Esophagus squamous epithelium (tissue), 5 donors: ENCODE measurements around the gene INVS. TPM values are rescaled to one million over a fixed set of nuclear protein-coding genes. Genes with fewer than 3 reads are reported as not detected.
"Not testable (repeated sequence)": the region's sequence is repeated elsewhere in the genome, so short reads cannot be mapped to it uniquely, and the experiment has no call there.

Experiments used
- DNase-seq: peaks from one replicate; lab custom pipeline; 2025; lab: John Stamatoyannopoulos, UW
- H3K27ac ChIP-seq, 4 donors: fragments of 200-600 bp; sonication (generic); one replicate each; pipeline ENCODE4 v1.5.1; 2016 to 2019; ENCODE audit warnings: mild to moderate bottlenecking in 1 of 4
- H3K27me3 ChIP-seq, 4 donors: fragments of 200-600 bp; sonication (generic); 1 replicate in 3 of 4; 2 replicates in 1 of 4; pipeline versions ENCODE4 v1.5.1 to v1.6.0; 2017 to 2021; ENCODE audit warnings: antibody characterized with exemption in 1 of 4
- H3K36me3 ChIP-seq, 3 donors: fragments of 200-600 bp; sonication (generic); one replicate each; pipeline ENCODE4 v1.5.1; 2016 to 2019
- H3K4me1 ChIP-seq, 3 donors: fragments of 200-600 bp; sonication (generic); one replicate each; pipeline ENCODE4 v1.5.1; 2017 to 2019
- H3K4me3 ChIP-seq, 4 donors: fragments of 200-600 bp; sonication (generic); 1 replicate in 3 of 4; 2 replicates in 1 of 4; pipeline ENCODE4 v1.5.1; 2016 to 2019; ENCODE audit warnings: mild to moderate bottlenecking in 2 of 4, moderate library complexity in 1 of 4
- H3K9me3 ChIP-seq, 3 donors: fragments of 200-600 bp; sonication (generic); one replicate each; pipeline ENCODE4 v1.5.1; 2016 to 2019
- POLR2A ChIP-seq, 4 donors: fragments of 450-650 bp; IDR thresholded peaks; one replicate each; pipeline ENCODE4 v1.6.1; 2017; ENCODE audit warnings: antibody characterized with exemption in 4 of 4, mild to moderate bottlenecking in 4 of 4, moderate library complexity in 3 of 4
- WGBS, 2 donors: methylation state at CpG; one replicate each; pipeline ENCODE4 v1.1.5; 2018; 5-methylcytosine and 5-hydroxymethylcytosine counted together
- intact Hi-C: fragments of 100-400 bp; cut with DNase I; formaldehyde crosslinking; loops from one replicate; pipeline ENCODE4 v1.15.0; 2022
- total RNA-seq, 4 donors: library from RNA; depleted of rRNA; stranded (reverse); fragments of >200 nt; gene quantifications; one replicate each; pipeline ENCODE4 v1.1.0, GENCODE V29; 2016
- TF ChIP-seq, protein P1 (sequence below), 6 experiments: fragments of 450-650 bp in 4 of 6; fragments of 200-600 bp in 2 of 6; sonication (generic) in 2 of 6; IDR thresholded peaks; one replicate each; pipeline ENCODE4 v1.5.1; 2016 to 2019; ENCODE audit warnings: antibody characterized with exemption in 6 of 6, mild to moderate bottlenecking in 4 of 6, moderate library complexity in 4 of 6
- donor health status: DM: yes; HTN: yes; CAD: no.

The INVS gene
- total RNA-seq, 4 donors from 2014 or later = 8.9 to 24.4 (median 13.3) TPM

DNA sequence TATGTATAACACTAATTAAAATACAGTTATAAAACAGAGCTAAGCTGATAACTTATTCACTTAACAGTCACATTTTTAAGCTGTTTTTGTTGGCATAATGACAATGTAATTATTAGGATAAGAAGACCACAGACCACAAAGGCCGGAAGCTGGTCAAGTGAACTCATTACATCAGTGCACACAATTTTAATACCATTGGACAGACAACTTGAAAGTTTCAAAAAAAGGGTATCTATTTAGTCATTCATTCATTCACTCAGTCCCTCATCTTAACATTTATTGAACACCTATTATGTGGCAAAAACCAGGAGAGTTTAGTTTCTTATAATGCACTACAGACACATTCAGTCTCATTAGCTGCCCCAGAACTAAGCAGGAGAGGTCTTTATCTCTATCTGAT, 11.8 kb upstream of the INVS start:
- H3K27me3 ChIP-seq = no peaks in the 10 kb centered on the region
- WGBS, 2 donors = 56 to 75% methylated on average over 1 of the region's 1 CpG
- H3K4me3 ChIP-seq = no peak overlapping the region
- no peak for TF ChIP-seq POLR2A (IDR thresholded peaks at IDR 0.05)
- TF ChIP-seq, protein P1, sequence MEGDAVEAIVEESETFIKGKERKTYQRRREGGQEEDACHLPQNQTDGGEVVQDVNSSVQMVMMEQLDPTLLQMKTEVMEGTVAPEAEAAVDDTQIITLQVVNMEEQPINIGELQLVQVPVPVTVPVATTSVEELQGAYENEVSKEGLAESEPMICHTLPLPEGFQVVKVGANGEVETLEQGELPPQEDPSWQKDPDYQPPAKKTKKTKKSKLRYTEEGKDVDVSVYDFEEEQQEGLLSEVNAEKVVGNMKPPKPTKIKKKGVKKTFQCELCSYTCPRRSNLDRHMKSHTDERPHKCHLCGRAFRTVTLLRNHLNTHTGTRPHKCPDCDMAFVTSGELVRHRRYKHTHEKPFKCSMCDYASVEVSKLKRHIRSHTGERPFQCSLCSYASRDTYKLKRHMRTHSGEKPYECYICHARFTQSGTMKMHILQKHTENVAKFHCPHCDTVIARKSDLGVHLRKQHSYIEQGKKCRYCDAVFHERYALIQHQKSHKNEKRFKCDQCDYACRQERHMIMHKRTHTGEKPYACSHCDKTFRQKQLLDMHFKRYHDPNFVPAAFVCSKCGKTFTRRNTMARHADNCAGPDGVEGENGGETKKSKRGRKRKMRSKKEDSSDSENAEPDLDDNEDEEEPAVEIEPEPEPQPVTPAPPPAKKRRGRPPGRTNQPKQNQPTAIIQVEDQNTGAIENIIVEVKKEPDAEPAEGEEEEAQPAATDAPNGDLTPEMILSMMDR (IDR thresholded peaks at IDR 0.05) = no peak
- no peak overlapping the region for H3K27ac ChIP-seq
- no peaks in the 10 kb centered on the region for H3K36me3 ChIP-seq
- no peak for DNase-seq
- intact Hi-C loops = no loop called here
- H3K4me1 ChIP-seq = peaks cover 0 to 43% (median 5%) of the 10 kb centered on the region in 3 donors
- H3K9me3 ChIP-seq = no peaks in the 10 kb centered on the region

DNA sequence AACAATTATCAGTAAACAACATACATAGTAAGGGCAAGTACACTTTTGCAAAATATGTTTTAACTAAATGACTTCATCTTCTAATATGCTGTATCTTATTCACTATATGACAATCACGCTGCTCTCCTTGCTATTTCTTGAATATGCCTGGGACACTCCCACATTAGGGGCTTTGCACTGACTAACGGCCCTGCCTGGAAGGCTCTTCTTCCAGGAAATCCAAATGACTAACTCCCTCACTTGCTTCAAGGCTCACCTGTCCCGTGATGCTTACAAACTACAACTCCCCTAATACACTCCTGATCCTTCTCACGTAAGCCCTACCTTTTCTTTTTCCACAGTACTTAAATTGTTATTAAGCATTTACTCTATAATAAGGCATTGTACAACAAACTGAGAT, 10.8 kb upstream of the INVS start:
- Histone ChIP-seq H3K4me3 (no peak overlapping the region), H3K27ac (no peak overlapping the region), H3K4me1 (peaks cover 0 to 45% (median 4%) of the 10 kb centered on the region in 3 donors), H3K27me3 (no peaks in the 10 kb centered on the region), H3K9me3 (no peaks in the 10 kb centered on the region), H3K36me3 (no peaks in the 10 kb centered on the region)
- DNase-seq = no peak
- TF ChIP-seq POLR2A (IDR thresholded peaks at IDR 0.05) = no peak
- TF ChIP-seq, protein P1 (IDR thresholded peaks at IDR 0.05) = no peak
- intact Hi-C loops = no loop called here
- WGBS, 2 donors = 36 to 41% methylated on average over 4 of the region's 4 CpGs

DNA sequence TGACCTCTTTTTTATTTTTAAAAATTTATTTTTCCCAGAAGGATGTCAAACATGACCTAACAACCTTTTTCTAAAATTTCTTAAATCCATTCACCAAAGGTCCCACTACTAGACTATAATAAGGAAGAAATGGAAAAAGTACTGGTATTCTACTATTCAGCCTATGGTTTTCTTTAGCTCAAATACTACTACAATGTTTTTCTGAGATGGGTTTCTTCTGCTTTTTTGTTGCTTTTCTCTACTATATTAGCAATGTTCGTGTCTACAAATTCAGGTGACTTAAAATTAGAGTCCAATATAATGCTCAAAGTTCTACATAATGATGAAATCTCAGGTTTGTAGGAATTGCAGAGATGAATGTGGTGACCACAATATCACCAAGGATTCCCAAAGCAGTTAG, 8.2 kb upstream of the INVS start:
- Histone ChIP-seq H3K36me3 (no peaks in the 10 kb centered on the region), H3K27me3 (no peaks in the 10 kb centered on the region), H3K4me1 (peaks cover 0 to 47% (median 0%) of the 10 kb centered on the region in 3 donors), H3K9me3 (no peaks in the 10 kb centered on the region), H3K4me3 (no peak overlapping the region), H3K27ac (no peak overlapping the region)
- intact Hi-C loops = no loop called here
- DNase-seq = no peak
- 95 to 100% methylated on average over 1 of the region's 1 CpG for WGBS, 2 donors
- no peak for TF ChIP-seq POLR2A (IDR thresholded peaks at IDR 0.05)
- TF ChIP-seq, protein P1 (IDR thresholded peaks at IDR 0.05) = no peak

DNA sequence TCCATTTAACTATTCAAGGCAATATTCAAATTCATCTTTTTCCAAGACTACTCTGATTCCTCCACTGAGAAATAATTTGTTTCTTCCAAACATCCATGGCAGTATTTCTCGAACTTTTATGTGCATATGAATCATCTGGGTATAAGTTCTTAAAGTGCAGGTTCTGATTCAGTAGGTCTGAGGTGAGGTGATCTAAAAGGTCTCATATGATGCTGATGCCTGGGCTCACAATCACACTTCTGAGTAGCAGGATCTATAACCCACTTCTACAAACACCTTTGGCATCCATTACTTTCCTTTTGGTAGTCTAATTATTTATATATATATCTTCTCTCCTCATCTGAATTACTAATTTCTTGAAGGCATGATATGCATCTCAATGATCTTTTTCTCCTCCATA, 7.4 kb upstream of the INVS start:
- peaks cover 0 to 52% (median 0%) of the 10 kb centered on the region in 3 donors for H3K4me1 ChIP-seq

DNA sequence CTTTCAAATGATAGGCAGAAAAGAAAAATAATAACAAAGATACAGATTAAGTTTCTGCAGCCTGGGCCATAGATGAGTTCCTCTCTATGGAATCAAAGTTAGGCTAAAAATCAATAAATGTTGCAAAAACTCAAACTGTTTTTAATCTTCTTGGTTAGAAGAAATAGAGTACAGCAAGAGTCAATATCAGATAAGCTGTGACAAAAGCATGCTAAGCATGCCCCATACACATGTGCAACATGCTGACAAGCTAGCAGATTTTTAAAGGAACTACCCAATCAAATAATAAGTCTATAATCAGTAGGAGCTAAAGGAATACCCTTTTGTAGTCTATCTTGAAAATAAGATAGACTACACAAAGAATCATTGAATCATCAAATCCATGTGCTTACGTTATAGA, 7.0 kb upstream of the INVS start:
- Histone ChIP-seq H3K36me3 (no peaks in the 10 kb centered on the region), H3K9me3 (no peaks in the 10 kb centered on the region), H3K4me1 (peaks cover 0 to 52% (median under 1%) of the 10 kb centered on the region in 3 donors), H3K4me3 (no peak overlapping the region), H3K27me3 (no peaks in the 10 kb centered on the region), H3K27ac (no peak overlapping the region)
- intact Hi-C loops = no loop called here
- 75 to 78% methylated on average over 1 of the region's 1 CpG for WGBS, 2 donors
- TF ChIP-seq, protein P1 (IDR thresholded peaks at IDR 0.05) = no peak
- no peak for TF ChIP-seq POLR2A (IDR thresholded peaks at IDR 0.05)
- DNase-seq = no peak

More for the DNA sequence above, 7.4 kb upstream of the INVS start:
- no peak for DNase-seq
- Histone ChIP-seq H3K4me3 (no peak overlapping the region), H3K27ac (no peak overlapping the region), H3K27me3 (no peaks in the 10 kb centered on the region), H3K9me3 (no peaks in the 10 kb centered on the region), H3K36me3 (no peaks in the 10 kb centered on the region)
- 61 to 93% methylated on average over 1 of the region's 1 CpG for WGBS, 2 donors
- no peak for TF ChIP-seq POLR2A (IDR thresholded peaks at IDR 0.05)
- TF ChIP-seq, protein P1 (IDR thresholded peaks at IDR 0.05) = no peak
- intact Hi-C loops = no loop called here

DNA sequence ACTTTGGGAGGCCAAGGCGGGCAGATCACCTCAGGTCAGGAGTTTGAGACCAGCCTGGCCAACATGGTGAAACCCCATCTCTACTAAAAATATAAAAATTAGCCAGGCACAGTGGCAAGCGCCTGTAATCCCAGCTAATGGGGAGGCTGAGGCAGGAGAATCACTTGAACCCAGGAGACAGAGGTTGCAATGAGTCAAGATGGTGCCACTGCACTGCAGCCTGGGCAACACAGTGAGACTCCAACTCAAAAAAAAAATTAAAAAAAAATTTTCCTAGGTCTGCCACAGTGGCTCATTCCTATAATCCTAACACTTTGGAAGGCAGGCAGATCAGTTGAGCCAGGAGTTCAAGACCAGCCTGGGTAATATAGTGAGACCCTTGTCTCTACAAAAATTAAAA, 4.6 kb upstream of the INVS start:
- H3K27ac ChIP-seq, H3K27me3 ChIP-seq, H3K36me3 ChIP-seq, H3K4me3 ChIP-seq, H3K9me3 ChIP-seq, intact Hi-C loops, DNase-seq: not testable (repeated sequence)
- peaks cover 10 to 50% (median 13%) of the 10 kb centered on the region in 3 donors for H3K4me1 ChIP-seq
- WGBS, 2 donors = 87 to 100% methylated on average over 2 of the region's 2 CpGs
